Skin of body (tissue), 2 donors: Measurements from ENCODE around the gene MUC4. TPM values are rescaled to one million over a fixed set of nuclear protein-coding genes. Genes with fewer than 3 reads are reported as not detected.
"Not testable (repeated sequence)": the region's sequence is repeated elsewhere in the genome, so short reads cannot be mapped to it uniquely, and the experiment has no call there.

Experiments
- DNase-seq: peaks from one replicate; lab custom pipeline; 2025; lab: John Stamatoyannopoulos, UW
- total RNA-seq: library from RNA; depleted of rRNA; stranded (reverse); fragments of >200 nt; gene quantifications from one replicate; pipeline ENCODE4 v1.2.3, GENCODE V29; 2014

The MUC4 gene
- total RNA-seq, 1 donor from 2014 or later = 0.30 TPM

GRCh38 chr3:195813916-195814640, 2.3 kb upstream of the MUC4 start:
- no peak for DNase-seq

- DNase-seq = no peak
Measured at GRCh38 chr3:195812366-195812765, 637 bp upstream of the MUC4 start.

GRCh38 chr3:195810455-195810845, 1.3 kb downstream of the MUC4 start:
- DNase-seq = no peak

- no peak for DNase-seq
Measured at GRCh38 chr3:195809796-195810454, 1.8 kb downstream of the MUC4 start.

- DNase-seq = no peak
Measured at GRCh38 chr3:195809291-195809785, 2.4 kb downstream of the MUC4 start.

- no peak for DNase-seq
Measured at GRCh38 chr3:195808741-195809290, 2.9 kb downstream of the MUC4 start.

- no peak for DNase-seq
Measured at GRCh38 chr3:195807681-195808121, 4.0 kb downstream of the MUC4 start.

- DNase-seq = no peak
Measured at GRCh38 chr3:195806916-195807231, 4.9 kb downstream of the MUC4 start.

GRCh38 chr3:195806211-195806915, 5.4 kb downstream of the MUC4 start:
- DNase-seq = peak; percentile 13

- DNase-seq = not testable (repeated sequence)
Measured at GRCh38 chr3:195805588-195805987, 6.1 kb downstream of the MUC4 start.

GRCh38 chr3:195805181-195805580, 6.5 kb downstream of the MUC4 start:
- no peak for DNase-seq

- no peak for DNase-seq
Measured at GRCh38 chr3:195803289-195803908, 8.3 kb downstream of the MUC4 start.

GRCh38 chr3:195802795-195803194, 8.9 kb downstream of the MUC4 start:
- no peak for DNase-seq

- no peak for DNase-seq
Measured at GRCh38 chr3:195802261-195802701, 9.4 kb downstream of the MUC4 start.

- DNase-seq = no peak
Measured at GRCh38 chr3:195801251-195802183, 10.2 kb downstream of the MUC4 start.

GRCh38 chr3:195800240-195800639, 11.5 kb downstream of the MUC4 start:
- DNase-seq = no peak

GRCh38 chr3:195796795-195797194, 14.9 kb downstream of the MUC4 start:
- DNase-seq = no peak

GRCh38 chr3:195794708-195795107, 17.0 kb downstream of the MUC4 start:
- no peak for DNase-seq

GRCh38 chr3:195792621-195793020, 19.1 kb downstream of the MUC4 start:
- not testable (repeated sequence) for DNase-seq

- no peak for DNase-seq
Measured at GRCh38 chr3:195790901-195791300, 20.8 kb downstream of the MUC4 start.
